Measurements from ENCODE around the gene GNA12. TPM values are rescaled to one million over a fixed set of nuclear protein-coding genes. Genes with fewer than 3 reads are reported as not detected.

The GNA12 gene
- total and polyA plus RNA-seq, 9 of the 15 experiments (the other 6 are each of a cell fraction or from before 2014, with no cell fraction given) = 0.65 to 32.7 (median 9.6) TPM

- TF ChIP-seq CREB5 (CRISPR knock-in tag; IDR thresholded peaks at IDR 0.05) (no peak), GATAD2A (IDR thresholded peaks at IDR 0.05) (no peak), IRF2 (CRISPR knock-in tag; IDR thresholded peaks at IDR 0.05) (no peak), ZNF780A (CRISPR knock-in tag; IDR thresholded peaks at IDR 0.05) (no peak), GTF2F1 (IDR thresholded peaks at IDR 0.05; ENCODE audit: low read depth, low read length) (no peak), FOSL1 (tag; conservative IDR thresholded peaks at IDR 0.05) (no peak), ZNF699 (CRISPR knock-in tag; IDR thresholded peaks at IDR 0.05; ENCODE audit: insufficient replicate concordance) (no peak), ZNF165 (CRISPR knock-in tag; IDR thresholded peaks at IDR 0.05; ENCODE audit: borderline replicate concordance) (no peak), CHD2 (IDR thresholded peaks at IDR 0.05; ENCODE audit: low read depth, low read length) (no peak), HDAC8 (tag; IDR thresholded peaks at IDR 0.05) (no peak), ZNF77 (CRISPR knock-in tag; IDR thresholded peaks at IDR 0.05) (no peak), USF1 (CRISPR knock-in tag; IDR thresholded peaks at IDR 0.05) (no peak), DIDO1 (tag; IDR thresholded peaks at IDR 0.05; ENCODE audit: low read depth) (no peak), ZNF146 (CRISPR knock-in tag; IDR thresholded peaks at IDR 0.05; ENCODE audit: unreplicated experiment) (no peak), TRIM25 (IDR thresholded peaks at IDR 0.05; ENCODE audit: borderline replicate concordance) (no peak)
These were observed 133.8 kb downstream of the GNA12 start (continued) for GRCh38 chr7:2710286-2710655.

All from K562 (cell line).